HepG2 (cell line): Measurements from ENCODE around the gene HOXC10. TPM values are rescaled to one million over a fixed set of nuclear protein-coding genes. Genes with fewer than 3 reads are reported as not detected.

Source experiments
- ATF7-NPFF ChIP-seq: sonication (generic); formaldehyde crosslinking; IDR thresholded peaks from 2 replicates; pipeline ENCODE4 v1.8.1; 2023; ENCODE audit warnings: mild to moderate bottlenecking, low read depth, missing genetic modification reagents, moderate library complexity
- HNF4A ChIP-seq: sonication (generic); formaldehyde crosslinking; IDR thresholded peaks from 2 replicates; pipeline ENCODE4 v1.4.0; 2020; ENCODE audit warnings: missing genetic modification reagents
- RXRB ChIP-seq: IDR thresholded peaks from 2 replicates; pipeline ENCODE4 v1.6.1; 2016; ENCODE audit warnings: borderline replicate concordance, missing genetic modification reagents, missing compliant biosample characterization
- SCMH1 ChIP-seq: sonication (generic); formaldehyde crosslinking; IDR thresholded peaks from 2 replicates; pipeline ENCODE4 v1.9.0; 2021; ENCODE audit warnings: missing genetic modification reagents, mild to moderate bottlenecking, borderline replicate concordance
- SMAD3 ChIP-seq: sonication (generic); formaldehyde crosslinking; IDR thresholded peaks from 2 replicates; pipeline ENCODE4 v1.4.0; 2020; ENCODE audit warnings: missing genetic modification reagents
- THAP11 ChIP-seq: IDR thresholded peaks from 2 replicates; pipeline ENCODE4 v1.6.1; 2016; ENCODE audit warnings: missing biosample characterization, missing genetic modification reagents
- ZBTB39 ChIP-seq: sonication (generic); formaldehyde crosslinking; IDR thresholded peaks from 2 replicates; pipeline ENCODE4 v1.5.0; 2020; ENCODE audit warnings: missing genetic modification reagents
- ZNF224 ChIP-seq: sonication (generic); formaldehyde crosslinking; IDR thresholded peaks from 2 replicates; pipeline ENCODE4 v1.5.0; 2020; ENCODE audit warnings: mild to moderate bottlenecking, missing genetic modification reagents
- ZNF24 ChIP-seq: fragments of 450-650 bp; IDR thresholded peaks from 2 replicates; pipeline ENCODE4 v1.6.1; 2017; ENCODE audit warnings: antibody characterized with exemption, mild to moderate bottlenecking
- ZNF646 ChIP-seq: sonication (generic); formaldehyde crosslinking; IDR thresholded peaks from 2 replicates; pipeline ENCODE4 v1.9.0; 2021; ENCODE audit warnings: mild to moderate bottlenecking, missing genetic modification reagents
- ZNF83 ChIP-seq: sonication (generic); formaldehyde crosslinking; IDR thresholded peaks from 2 replicates; pipeline ENCODE4 v1.4.0; 2020; ENCODE audit warnings: missing genetic modification reagents, mild to moderate bottlenecking, borderline replicate concordance
- ZNF891 ChIP-seq: sonication (generic); formaldehyde crosslinking; IDR thresholded peaks from 2 replicates; pipeline ENCODE4 v1.5.0; 2020; ENCODE audit warnings: mild to moderate bottlenecking, missing genetic modification reagents
- ZSCAN12 ChIP-seq: sonication (generic); formaldehyde crosslinking; IDR thresholded peaks from 2 replicates; pipeline ENCODE4 v1.9.0; 2021; ENCODE audit warnings: mild to moderate bottlenecking, missing genetic modification reagents
- polyA plus RNA-seq, 8 experiments: library from polyadenylated mRNA; depleted of rRNA in 3 of 8; stranded (reverse) in 7 of 8; unstranded in 1 of 8; fragments of >200 nt; fragmentation: Illumina TruSeq in 4 of 8; extraction: Trizol in 4 of 8; gene quantifications; 2 replicates each; pipeline versions ENCODE4 v1.2.1 to v1.2.3, GENCODE V29; 2011 to 2016; ENCODE audit warnings: low read depth in 4 of 8, missing spikeins in 1 of 8, mixed read lengths in 1 of 8; ENCODE audit not compliant: insufficient read depth in 1 of 8
- total RNA-seq, 5 experiments: library from RNA; depleted of rRNA; stranded (reverse); fragments of >200 nt; fragmentation: Illumina TruSeq; extraction: Trizol; gene quantifications; 2 replicates each; pipeline ENCODE4 v1.2.3, GENCODE V29; 2016; ENCODE audit warnings: low read depth in 1 of 5

HOXC10 gene
- total and polyA plus RNA-seq, 2 of the 13 experiments (the other 11 are each of a cell fraction or from before 2014, with no cell fraction given) = not detected

GRCh38 chr12:54010972-54011664 lies 26.2 kb downstream of the HOXC10 start (continued):
- TF ChIP-seq ZNF83 (no peak), THAP11 (CRISPR knock-in tag) (no peak), SMAD3 (CRISPR knock-in tag) (no peak), ZNF646 (CRISPR knock-in tag) (no peak), ATF7-NPFF (CRISPR knock-in tag) (no peak), ZNF24 (no peak), ZNF224 (CRISPR knock-in tag) (no peak), SCMH1 (CRISPR knock-in tag) (no peak), RXRB (CRISPR knock-in tag) (no peak), ZSCAN12 (CRISPR knock-in tag) (no peak), ZBTB39 (CRISPR knock-in tag) (no peak), HNF4A (CRISPR knock-in tag) (no peak), ZNF891 (CRISPR knock-in tag) (no peak)
